Endodermal cell (in vitro differentiated cells): ENCODE measurements around the gene ATP10B. TPM values are rescaled to one million over a fixed set of nuclear protein-coding genes. Genes with fewer than 3 reads are reported as not detected.

ENCODE experiments used
- DNase-seq: peaks from one replicate; pipeline ENCODE4 v3.0.0-alpha.2; 2017
- H3K27ac ChIP-seq: 2 replicates; pipeline ENCODE4 v1.5.1; 2013; ENCODE audit warnings: mild to moderate bottlenecking, low read depth, low read length, moderate library complexity
- H3K27me3 ChIP-seq: 2 replicates; pipeline ENCODE4 v1.6.1; 2013; ENCODE audit warnings: mild to moderate bottlenecking, low read length, moderate library complexity; ENCODE audit not compliant: insufficient read depth, control insufficient read depth, poor library complexity, severe bottlenecking
- H3K36me3 ChIP-seq: 2 replicates; pipeline ENCODE4 v1.7.0; 2013; ENCODE audit warnings: mild to moderate bottlenecking, low read length, moderate library complexity; ENCODE audit not compliant: control insufficient read depth, insufficient read depth
- H3K4me1 ChIP-seq: one replicate; pipeline ENCODE4 v1.7.0; 2013; ENCODE audit warnings: low read length; ENCODE audit not compliant: control insufficient read depth, insufficient read depth
- H3K4me3 ChIP-seq: 2 replicates; pipeline ENCODE4 v1.5.1; 2013; ENCODE audit warnings: mild to moderate bottlenecking, low read length, moderate library complexity
- H3K9ac ChIP-seq: 2 replicates; pipeline ENCODE4 v1.6.1; 2013; ENCODE audit warnings: mild to moderate bottlenecking, low read length, moderate library complexity; ENCODE audit not compliant: poor library complexity, severe bottlenecking; ENCODE audit errors: extremely low read depth
- H3K9me3 ChIP-seq: 2 replicates; pipeline ENCODE4 v1.6.1; 2013; ENCODE audit warnings: mild to moderate bottlenecking, low read length, moderate library complexity; ENCODE audit not compliant: control insufficient read depth
- H3K27ac Mint-ChIP-seq: 2 replicates; pipeline ENCODE4 v1.8.0; 2020; ENCODE audit warnings: mixed read lengths
- H3K27me3 Mint-ChIP-seq: 2 replicates; pipeline ENCODE4 v1.8.0; 2021; ENCODE audit warnings: mild to moderate bottlenecking, mixed read lengths; ENCODE audit not compliant: insufficient read depth
- H3K36me3 Mint-ChIP-seq: 2 replicates; pipeline ENCODE4 v1.8.0; 2020; ENCODE audit warnings: low read depth, mixed read lengths
- H3K4me1 Mint-ChIP-seq: 2 replicates; pipeline ENCODE4 v1.8.0; 2020; ENCODE audit warnings: mixed read lengths
- H3K4me3 Mint-ChIP-seq: 2 replicates; pipeline ENCODE4 v1.8.0; 2020; ENCODE audit warnings: mild to moderate bottlenecking, moderate library complexity, mixed read lengths
- H3K9me3 Mint-ChIP-seq: 2 replicates; pipeline ENCODE4 v1.8.0; 2020; ENCODE audit warnings: mild to moderate bottlenecking, mixed read lengths
- CTCF ChIP-seq: fragments of 200-600 bp; sonication (generic); conservative IDR thresholded peaks from 2 replicates; pipeline ENCODE4 v1.5.0; 2021; ENCODE audit warnings: antibody characterized with exemption, mild to moderate bottlenecking
- WGBS, 2 experiments: methylation state at CpG; one replicate each; pipeline versions ENCODE4 v1.1.5 to v1.1.7; 2013; ENCODE audit warnings: missing lambda C conversion rate in 2 of 2, mixed read lengths in 1 of 2; ENCODE audit not compliant: insufficient coverage in 1 of 2, insufficient read length in 1 of 2; 5-methylcytosine and 5-hydroxymethylcytosine counted together
- total RNA-seq, 2 donors: library from RNA; stranded (reverse); fragmentation: NEBNext Ultra II Directional in 1 of 2; extraction: Animal tissue kit (Norgen Biotek cat#: 25700) in 1 of 2; gene quantifications; 2 replicates in 1 of 2; 3 replicates in 1 of 2; pipeline ENCODE4 v1.2.1, GENCODE V29; 2021

Gene ATP10B
- total RNA-seq, 2 donors from 2014 or later = 0.15 to 0.38 TPM

DNA sequence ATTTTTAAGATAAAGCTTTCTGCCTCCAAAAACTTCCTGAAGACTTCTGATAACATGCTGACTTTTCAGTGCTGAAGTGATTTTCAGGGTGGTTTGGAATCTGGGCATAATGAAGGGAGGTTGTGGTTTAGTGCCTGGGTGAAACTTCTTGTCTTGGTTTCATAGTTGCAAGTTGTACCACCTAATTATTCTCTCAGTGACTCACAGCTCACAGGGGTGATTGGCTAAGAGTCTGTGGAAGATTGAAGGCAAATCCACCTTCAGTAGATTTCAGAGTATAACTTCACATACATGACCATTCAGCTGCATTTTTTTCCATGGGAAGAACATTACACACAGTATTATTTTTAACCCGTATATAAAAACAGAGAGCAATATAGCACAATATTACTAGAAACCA, 230.5 kb downstream of the ATP10B start:
- H3K4me1 ChIP-seq = peaks cover 16% of the 10 kb centered on the region
- H3K4me3 Mint-ChIP-seq = no peak overlapping the region
- peaks cover 21% of the 10 kb centered on the region for H3K4me1 Mint-ChIP-seq
- H3K9me3 ChIP-seq = no peaks in the 10 kb centered on the region
- no peak overlapping the region for H3K4me3 ChIP-seq
- no peak for TF ChIP-seq CTCF
- H3K27ac ChIP-seq = no peak overlapping the region
- no peaks in the 10 kb centered on the region for H3K9me3 Mint-ChIP-seq
- DNase-seq = no peak
- peaks cover 20% of the 10 kb centered on the region for H3K27me3 Mint-ChIP-seq
- H3K27me3 ChIP-seq = peaks cover 5% of the 10 kb centered on the region
- no peak overlapping the region for H3K27ac Mint-ChIP-seq
- no peaks in the 10 kb centered on the region for H3K36me3 Mint-ChIP-seq
- H3K36me3 ChIP-seq = no peaks in the 10 kb centered on the region
- H3K9ac ChIP-seq = no peak overlapping the region
- 96 to 100% methylated on average over 1 of the region's 1 CpG for WGBS, 2 experiments

GRCh38 chr5:160620401-160620800, 231.6 kb downstream of the ATP10B start:
- H3K9me3 Mint-ChIP-seq = no peaks in the 10 kb centered on the region
- peaks cover 20% of the 10 kb centered on the region for H3K27me3 Mint-ChIP-seq
- H3K4me3 ChIP-seq = no peak overlapping the region
- no peak overlapping the region for H3K27ac ChIP-seq
- peaks cover 5% of the 10 kb centered on the region for H3K27me3 ChIP-seq
- no peak for TF ChIP-seq CTCF
- no peak for DNase-seq
- H3K27ac Mint-ChIP-seq = no peak overlapping the region
- no peaks in the 10 kb centered on the region for H3K9me3 ChIP-seq
- peaks cover 8% of the 10 kb centered on the region for H3K4me1 ChIP-seq
- no peak overlapping the region for H3K9ac ChIP-seq
- no peaks in the 10 kb centered on the region for H3K36me3 Mint-ChIP-seq
- 89 to 91% methylated on average over 3 to 9 of the region's 9 CpGs for WGBS, 2 experiments
- H3K4me1 Mint-ChIP-seq = peaks cover 10% of the 10 kb centered on the region
- H3K36me3 ChIP-seq = no peaks in the 10 kb centered on the region
- no peak overlapping the region for H3K4me3 Mint-ChIP-seq

DNA sequence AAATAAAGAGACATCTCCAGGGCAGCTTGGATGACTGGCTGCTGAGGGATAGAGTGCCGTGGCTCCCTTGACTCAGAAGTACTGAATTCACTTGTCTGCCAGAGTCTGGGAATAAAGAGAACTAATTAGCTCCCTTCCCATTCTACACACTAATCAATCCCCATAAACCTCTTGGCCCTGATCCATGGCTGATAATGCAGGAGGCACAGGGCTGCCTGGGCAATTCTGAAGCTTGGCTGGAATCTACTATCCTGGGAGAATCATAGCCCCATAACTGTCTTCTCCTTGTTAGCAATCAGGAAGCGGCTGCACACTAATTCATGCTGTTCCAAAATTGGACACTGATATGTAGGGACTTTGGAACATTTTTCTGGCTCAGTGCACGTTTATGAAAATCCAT, 232.6 kb downstream of the ATP10B start:
- no peaks in the 10 kb centered on the region for H3K36me3 Mint-ChIP-seq
- DNase-seq = no peak
- H3K4me3 Mint-ChIP-seq = no peak overlapping the region
- H3K27ac Mint-ChIP-seq = no peak overlapping the region
- H3K9ac ChIP-seq = no peak overlapping the region
- H3K27ac ChIP-seq = no peak overlapping the region
- no peaks in the 10 kb centered on the region for H3K4me1 ChIP-seq
- H3K27me3 ChIP-seq = peaks cover 5% of the 10 kb centered on the region
- WGBS, 2 experiments = 77 to 88% methylated on average over 2 to 3 of the region's 3 CpGs
- TF ChIP-seq CTCF = no peak
- no peak overlapping the region for H3K4me3 ChIP-seq
- H3K4me1 Mint-ChIP-seq = peaks cover under 1% of the 10 kb centered on the region
- H3K27me3 Mint-ChIP-seq = peaks cover 20% of the 10 kb centered on the region
- no peaks in the 10 kb centered on the region for H3K9me3 Mint-ChIP-seq
- no peaks in the 10 kb centered on the region for H3K36me3 ChIP-seq
- H3K9me3 ChIP-seq = no peaks in the 10 kb centered on the region
